ENCODE data around the gene MXRA7.
"Not testable (repeated sequence)": the region's sequence is repeated elsewhere in the genome, so short reads cannot be mapped to it uniquely, and the experiment has no call there.

MXRA7 gene

GRCh38 chr17:76640550-76641380 lies 70.0 kb downstream of the MXRA7 start:
- DNase-seq, result no peak

GRCh38 chr17:76638263-76638662 lies 72.5 kb downstream of the MXRA7 start:
- DNase-seq, result no peak

- DNase-seq, result not testable (repeated sequence)
Measured at GRCh38 chr17:76636486-76637206, 74.1 kb downstream of the MXRA7 start.

GRCh38 chr17:76635659-76636360 lies 75.0 kb downstream of the MXRA7 start:
- no peak for DNase-seq

GRCh38 chr17:76635039-76635438 lies 75.7 kb downstream of the MXRA7 start:
- no peak for DNase-seq

- DNase-seq, result no peak
Measured at GRCh38 chr17:76633628-76634328, 77.0 kb downstream of the MXRA7 start.

GRCh38 chr17:76631821-76632565 lies 78.8 kb downstream of the MXRA7 start:
- no peak for DNase-seq

- no peak for DNase-seq
Measured at GRCh38 chr17:76630151-76630550, 80.6 kb downstream of the MXRA7 start.
